SK-N-SH (cell line): Measurements from ENCODE around the gene TLE5. TPM values are rescaled to one million over a fixed set of nuclear protein-coding genes. Genes with fewer than 3 reads are reported as not detected.
A peak's percentile ranks its signal among the peaks of the same experiment; 100 is the strongest.

Experiments used
- CTCF ChIA-PET: fragments of 300-600, 350-600 bp; formaldehyde crosslinking; extraction: SDS; loops from one replicate; lab custom pipeline; 2021; lab: Yijun Ruan, JAX
- POLR2A ChIA-PET: fragments of 350-600 bp; sonication (Branson Sonifier 250); formaldehyde crosslinking; extraction: SDS; loops from one replicate; lab custom pipeline; 2020; ENCODE audit warnings: antibody characterized with exemption, inconsistent platforms; lab: Yijun Ruan, JAX
- DNase-seq: peaks from one replicate; pipeline ENCODE4 v3.0.0; 2012
- H2AFZ ChIP-seq: fragments of 200-600 bp; sonication (generic); 2 replicates; pipeline ENCODE4 v1.8.1; 2016; ENCODE audit warnings: antibody characterized with exemption, mild to moderate bottlenecking, low read depth
- H3F3A ChIP-seq: fragments of 200-600 bp; sonication (generic); replicated peaks from 2 replicates; pipeline ENCODE3; 2016; ENCODE audit warnings: antibody characterized with exemption, mild to moderate bottlenecking; ENCODE audit not compliant: insufficient read depth
- H3K27ac ChIP-seq, 2 experiments: fragments of 200-500 bp in 1 of 2; fragments of 200-600 bp in 1 of 2; sonication (Bioruptor generic) in 1 of 2; sonication (generic), shearing (Covaris generic) in 1 of 2; 2 replicates each; pipeline versions ENCODE4 v1.5.1 to v1.6.1; 2014 to 2016; ENCODE audit warnings: low read depth in 2 of 2, inconsistent platforms in 1 of 2, low read length in 1 of 2, mild to moderate bottlenecking in 1 of 2, mixed read lengths in 1 of 2
- H3K27me3 ChIP-seq: fragments of 200-600 bp; sonication (generic), shearing (Covaris generic); 2 replicates; pipeline ENCODE4 v1.6.1; 2016; ENCODE audit warnings: mixed run types; ENCODE audit not compliant: insufficient read depth
- H3K36me3 ChIP-seq, 2 experiments: fragments of 200-500 bp in 1 of 2; fragments of 200-600 bp in 1 of 2; sonication (Bioruptor generic) in 1 of 2; sonication (generic) in 1 of 2; replicated peaks in 1 of 2; 2 replicates each; pipeline versions ENCODE3 to v1.5.1; 2014 to 2016; ENCODE audit warnings: low read length in 1 of 2, mild to moderate bottlenecking in 1 of 2; ENCODE audit not compliant: insufficient read depth in 2 of 2, control insufficient read depth in 1 of 2
- H3K4me1 ChIP-seq, 2 experiments: fragments of 200-500 bp in 1 of 2; fragments of 200-600 bp in 1 of 2; sonication (Bioruptor generic) in 1 of 2; sonication (generic), shearing (Covaris generic) in 1 of 2; 2 replicates each; pipeline versions ENCODE4 v1.5.1 to v1.6.1; 2014 to 2016; ENCODE audit warnings: low read depth in 1 of 2, low read length in 1 of 2, mixed run types in 1 of 2; ENCODE audit not compliant: insufficient read depth in 2 of 2, control insufficient read depth in 1 of 2
- H3K4me2 ChIP-seq: fragments of 200-600 bp; sonication (generic), shearing (Covaris generic); 2 replicates; pipeline ENCODE4 v1.6.1; 2017; ENCODE audit warnings: mixed run types
- H3K4me3 ChIP-seq, 2 experiments: fragments of 200-500 bp in 1 of 2; fragments of 200-600 bp in 1 of 2; sonication (Bioruptor generic) in 1 of 2; sonication (generic), shearing (Covaris generic) in 1 of 2; 2 replicates each; pipeline versions ENCODE4 v1.5.1 to v1.8.1; 2014 to 2016; ENCODE audit warnings: low read depth in 2 of 2, inconsistent platforms in 1 of 2, low read length in 1 of 2, mild to moderate bottlenecking in 1 of 2, mixed read lengths in 1 of 2, moderate library complexity in 1 of 2
- H3K79me2 ChIP-seq: fragments of 200-600 bp; sonication (generic); 2 replicates; pipeline ENCODE4 v1.8.1; 2017; ENCODE audit warnings: mild to moderate bottlenecking; ENCODE audit not compliant: insufficient read depth
- H3K9ac ChIP-seq: fragments of 200-600 bp; sonication (generic); 2 replicates; pipeline ENCODE4 v1.6.1; 2017; ENCODE audit warnings: mixed run types
- H3K9me2 ChIP-seq: fragments of 200-600 bp; sonication (generic); 2 replicates; pipeline ENCODE4 v1.6.1; 2017; ENCODE audit warnings: mixed run types
- H3K9me3 ChIP-seq: fragments of 200-600 bp; sonication (generic); 2 replicates; pipeline ENCODE4 v1.6.1; 2017; ENCODE audit warnings: mixed run types, mild to moderate bottlenecking, moderate library complexity
- H4K20me1 ChIP-seq: fragments of 200-600 bp; sonication (generic); 2 replicates; pipeline ENCODE4 v1.6.1; 2017; ENCODE audit warnings: mild to moderate bottlenecking, mixed run types; ENCODE audit not compliant: insufficient read depth
- EZH2phosphoT487 ChIP-seq: fragments of 200-600 bp; sonication (generic); IDR thresholded peaks from 2 replicates; pipeline ENCODE4 v1.6.1; 2017; ENCODE audit warnings: low read depth, mixed run types, mild to moderate bottlenecking, antibody characterized with exemption, moderate library complexity, borderline replicate concordance
- FOXJ3 ChIP-seq: sonication (generic); formaldehyde crosslinking; IDR thresholded peaks from 2 replicates; pipeline ENCODE4 v1.5.1; 2020; ENCODE audit warnings: mild to moderate bottlenecking, missing genetic modification reagents
- FOXM1 ChIP-seq: IDR thresholded peaks from 2 replicates; pipeline ENCODE4 v1.4.0; 2012; ENCODE audit warnings: low read depth, mild to moderate bottlenecking
- GATA2 ChIP-seq: sonication (generic); formaldehyde crosslinking; IDR thresholded peaks from 2 replicates; pipeline ENCODE4 v1.5.0; 2020; ENCODE audit warnings: mild to moderate bottlenecking, missing genetic modification reagents
- JUND ChIP-seq: IDR thresholded peaks from 2 replicates; pipeline ENCODE4 v1.4.0; 2012
- MEF2A ChIP-seq: IDR thresholded peaks from 2 replicates; pipeline ENCODE4 v1.4.0; 2012; ENCODE audit warnings: low read depth, borderline replicate concordance
- MXI1 ChIP-seq: IDR thresholded peaks from 2 replicates; pipeline ENCODE4 v1.6.1; 2012; ENCODE audit warnings: mild to moderate bottlenecking, low read depth, low read length, improper control_type of control experiment
- RAD21 ChIP-seq: IDR thresholded peaks from 2 replicates; pipeline ENCODE4 v1.6.1; 2012; ENCODE audit warnings: mild to moderate bottlenecking, low read length
- RFX5 ChIP-seq: IDR thresholded peaks from 2 replicates; pipeline ENCODE4 v1.6.1; 2012; ENCODE audit warnings: mild to moderate bottlenecking, improper control_type of control experiment, low read length
- RXRA ChIP-seq: IDR thresholded peaks from 2 replicates; pipeline ENCODE4 v1.4.0; 2012; ENCODE audit warnings: low read depth, mild to moderate bottlenecking, borderline replicate concordance
- SMC3 ChIP-seq: IDR thresholded peaks from 2 replicates; pipeline ENCODE4 v1.6.1; 2012; ENCODE audit warnings: low read depth, low read length, improper control_type of control experiment
- TAF1 ChIP-seq: IDR thresholded peaks from 2 replicates; pipeline ENCODE4 v1.6.1; 2012; ENCODE audit warnings: low read depth, mild to moderate bottlenecking, low read length, moderate library complexity, borderline replicate concordance
- YY1 ChIP-seq: IDR thresholded peaks from 2 replicates; pipeline ENCODE4 v1.4.0; 2012; ENCODE audit warnings: low read depth, mild to moderate bottlenecking
- WGBS: methylation state at CpG from one replicate; pipeline ENCODE4 v1.1.6; 2017; ENCODE audit warnings: low lambda C conversion rate; 5-methylcytosine and 5-hydroxymethylcytosine counted together
- polyA plus RNA-seq, 3 experiments: library from polyadenylated mRNA; depleted of rRNA; stranded (reverse); fragments of >200 nt; gene quantifications; 2 replicates each; pipeline ENCODE4 v1.2.3, GENCODE V29; 2012
- TF ChIP-seq, protein P1 (sequence below): IDR thresholded peaks from 2 replicates; pipeline ENCODE4 v1.4.0; 2012; ENCODE audit warnings: low read depth
- TF ChIP-seq, protein P2 (sequence below): IDR thresholded peaks from 2 replicates; pipeline ENCODE4 v1.4.0; 2012; ENCODE audit warnings: low read depth, borderline replicate concordance
- TF ChIP-seq, protein P3 (sequence below): fragments of 150-350 bp; IDR thresholded peaks from 2 replicates; pipeline ENCODE4 v1.6.1; 2017; ENCODE audit warnings: antibody characterized with exemption, low read length, low read depth, borderline replicate concordance
- TF ChIP-seq, protein P4 (sequence below): fragments of 200-600 bp; sonication (generic); IDR thresholded peaks from 2 replicates; pipeline ENCODE4 v1.6.1; 2017; ENCODE audit warnings: antibody characterized with exemption, mild to moderate bottlenecking, moderate library complexity
- TF ChIP-seq, protein P5 (sequence below): IDR thresholded peaks from 2 replicates; pipeline ENCODE4 v1.4.0; 2012; ENCODE audit warnings: low read depth, borderline replicate concordance

The TLE5 gene
- polyA plus RNA-seq, 1 of the 3 experiments (the other 2 are of a cell fraction): 519 TPM

DNA sequence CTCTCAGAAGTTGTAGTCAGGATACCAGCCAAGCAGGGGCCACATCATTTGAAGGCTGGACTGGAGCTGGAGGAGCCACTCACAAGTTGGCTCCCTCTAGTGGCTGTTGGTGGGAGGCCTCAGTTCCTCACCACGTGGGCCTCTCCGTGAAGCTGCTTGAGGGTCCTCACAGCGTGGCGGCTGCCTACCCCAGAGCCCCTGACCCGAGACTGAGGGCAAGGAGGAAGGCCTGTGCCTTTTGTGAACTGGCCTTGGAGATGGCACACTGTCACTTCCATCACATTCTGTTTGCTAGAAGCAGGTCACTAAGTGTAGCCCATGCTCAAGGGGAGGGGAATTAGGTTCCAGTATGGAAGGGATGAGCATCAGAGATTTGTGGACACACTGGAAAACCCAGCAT lies 46.5 kb upstream of the TLE5 start:
- ChIA-PET POLR2A (no interaction called here), CTCF (interaction anchor here (0.6 to 12.3 kb wide), 37 partner anchors 8 to 295 kb away, joined by 3 to 154 read pairs (median 4); partner anchors contain the start of genes GNA11 and TLE6)
- H3K36me3 ChIP-seq: peaks cover 3 to 4% of the 10 kb centered on the region in 2 experiments
- H3K9ac ChIP-seq: no peak overlapping the region
- no peaks in the 10 kb centered on the region for H3K9me3 ChIP-seq
- no peak overlapping the region for H3K4me3 ChIP-seq
- DNase-seq: peak; percentile 84
- H4K20me1 ChIP-seq: peaks cover 66% of the 10 kb centered on the region
- WGBS: no CpG with 5 or more reads among the region's 5 CpGs
- H3K79me2 ChIP-seq: peaks cover 75% of the 10 kb centered on the region
- H2AFZ ChIP-seq: no peak overlapping the region
- no peaks in the 10 kb centered on the region for H3K4me1 ChIP-seq
- no peaks in the 10 kb centered on the region for H3F3A ChIP-seq
- H3K4me2 ChIP-seq: no peak overlapping the region
- TF ChIP-seq TAF1 (no peak), FOXM1 (no peak), RAD21 (peak; percentile 63), RFX5 (no peak), FOXJ3 (no peak), JUND (no peak), EZH2phosphoT487 (no peak), YY1 (no peak), RXRA (no peak), MEF2A (no peak), SMC3 (peak; percentile 75), GATA2 (no peak), MXI1 (peak; percentile 70; the same call in 1 of the 2 replicates)
- TF ChIP-seq, protein P1, sequence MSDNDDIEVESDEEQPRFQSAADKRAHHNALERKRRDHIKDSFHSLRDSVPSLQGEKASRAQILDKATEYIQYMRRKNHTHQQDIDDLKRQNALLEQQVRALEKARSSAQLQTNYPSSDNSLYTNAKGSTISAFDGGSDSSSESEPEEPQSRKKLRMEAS: peak; percentile 77
- TF ChIP-seq, protein P2, sequence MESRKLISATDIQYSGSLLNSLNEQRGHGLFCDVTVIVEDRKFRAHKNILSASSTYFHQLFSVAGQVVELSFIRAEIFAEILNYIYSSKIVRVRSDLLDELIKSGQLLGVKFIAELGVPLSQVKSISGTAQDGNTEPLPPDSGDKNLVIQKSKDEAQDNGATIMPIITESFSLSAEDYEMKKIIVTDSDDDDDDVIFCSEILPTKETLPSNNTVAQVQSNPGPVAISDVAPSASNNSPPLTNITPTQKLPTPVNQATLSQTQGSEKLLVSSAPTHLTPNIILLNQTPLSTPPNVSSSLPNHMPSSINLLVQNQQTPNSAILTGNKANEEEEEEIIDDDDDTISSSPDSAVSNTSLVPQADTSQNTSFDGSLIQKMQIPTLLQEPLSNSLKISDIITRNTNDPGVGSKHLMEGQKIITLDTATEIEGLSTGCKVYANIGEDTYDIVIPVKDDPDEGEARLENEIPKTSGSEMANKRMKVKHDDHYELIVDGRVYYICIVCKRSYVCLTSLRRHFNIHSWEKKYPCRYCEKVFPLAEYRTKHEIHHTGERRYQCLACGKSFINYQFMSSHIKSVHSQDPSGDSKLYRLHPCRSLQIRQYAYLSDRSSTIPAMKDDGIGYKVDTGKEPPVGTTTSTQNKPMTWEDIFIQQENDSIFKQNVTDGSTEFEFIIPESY: no peak
- TF ChIP-seq, protein P3, sequence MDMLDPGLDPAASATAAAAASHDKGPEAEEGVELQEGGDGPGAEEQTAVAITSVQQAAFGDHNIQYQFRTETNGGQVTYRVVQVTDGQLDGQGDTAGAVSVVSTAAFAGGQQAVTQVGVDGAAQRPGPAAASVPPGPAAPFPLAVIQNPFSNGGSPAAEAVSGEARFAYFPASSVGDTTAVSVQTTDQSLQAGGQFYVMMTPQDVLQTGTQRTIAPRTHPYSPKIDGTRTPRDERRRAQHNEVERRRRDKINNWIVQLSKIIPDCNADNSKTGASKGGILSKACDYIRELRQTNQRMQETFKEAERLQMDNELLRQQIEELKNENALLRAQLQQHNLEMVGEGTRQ: no peak
- TF ChIP-seq, protein P4, sequence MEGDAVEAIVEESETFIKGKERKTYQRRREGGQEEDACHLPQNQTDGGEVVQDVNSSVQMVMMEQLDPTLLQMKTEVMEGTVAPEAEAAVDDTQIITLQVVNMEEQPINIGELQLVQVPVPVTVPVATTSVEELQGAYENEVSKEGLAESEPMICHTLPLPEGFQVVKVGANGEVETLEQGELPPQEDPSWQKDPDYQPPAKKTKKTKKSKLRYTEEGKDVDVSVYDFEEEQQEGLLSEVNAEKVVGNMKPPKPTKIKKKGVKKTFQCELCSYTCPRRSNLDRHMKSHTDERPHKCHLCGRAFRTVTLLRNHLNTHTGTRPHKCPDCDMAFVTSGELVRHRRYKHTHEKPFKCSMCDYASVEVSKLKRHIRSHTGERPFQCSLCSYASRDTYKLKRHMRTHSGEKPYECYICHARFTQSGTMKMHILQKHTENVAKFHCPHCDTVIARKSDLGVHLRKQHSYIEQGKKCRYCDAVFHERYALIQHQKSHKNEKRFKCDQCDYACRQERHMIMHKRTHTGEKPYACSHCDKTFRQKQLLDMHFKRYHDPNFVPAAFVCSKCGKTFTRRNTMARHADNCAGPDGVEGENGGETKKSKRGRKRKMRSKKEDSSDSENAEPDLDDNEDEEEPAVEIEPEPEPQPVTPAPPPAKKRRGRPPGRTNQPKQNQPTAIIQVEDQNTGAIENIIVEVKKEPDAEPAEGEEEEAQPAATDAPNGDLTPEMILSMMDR: peak; percentile 85
- TF ChIP-seq, protein P5, sequence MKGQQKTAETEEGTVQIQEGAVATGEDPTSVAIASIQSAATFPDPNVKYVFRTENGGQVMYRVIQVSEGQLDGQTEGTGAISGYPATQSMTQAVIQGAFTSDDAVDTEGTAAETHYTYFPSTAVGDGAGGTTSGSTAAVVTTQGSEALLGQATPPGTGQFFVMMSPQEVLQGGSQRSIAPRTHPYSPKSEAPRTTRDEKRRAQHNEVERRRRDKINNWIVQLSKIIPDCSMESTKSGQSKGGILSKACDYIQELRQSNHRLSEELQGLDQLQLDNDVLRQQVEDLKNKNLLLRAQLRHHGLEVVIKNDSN: peak; percentile 56; the same call in 1 of the 2 replicates
- H3K9me2 ChIP-seq: no peaks in the 10 kb centered on the region
- no peak overlapping the region for H3K27ac ChIP-seq
- no peaks in the 10 kb centered on the region for H3K27me3 ChIP-seq
